HepG2 (cell line): ENCODE measurements around the gene PRKN. TPM values are rescaled to one million over a fixed set of nuclear protein-coding genes. Genes with fewer than 3 reads are reported as not detected.

Experiments
- ATAC-seq: fragments of 200-7000 bp; cut with Tn5 transposase; 3 replicates; pipeline ENCODE4 v1.9.1; 2020; ENCODE audit warnings: mild to moderate bottlenecking, moderate library complexity
- BruUV-seq: library from RNA; stranded (reverse); fragments of 400-500 nt; replicated peaks from 2 replicates; lab custom pipeline; 2021; lab: Mats Ljungman, UMichigan
- CTCF ChIA-PET: fragments of 300-600 bp; formaldehyde crosslinking; extraction: SDS; loops from one replicate; lab custom pipeline; 2021; ENCODE audit warnings: low total read pairs, inconsistent platforms, low intra/inter-chr PET ratio; lab: Yijun Ruan, JAX
- POLR2A ChIA-PET: fragments of 350-600 bp; sonication (Branson Sonifier 250); formaldehyde crosslinking; loops from one replicate; lab custom pipeline; 2020; ENCODE audit warnings: antibody characterized with exemption, inconsistent platforms; lab: Yijun Ruan, JAX
- DNase-seq: peaks from one replicate; pipeline ENCODE4 v3.0.0-alpha.2; 2015; ENCODE audit warnings: low spot score
- FAIRE-seq: peaks from 3 replicates; lab custom pipeline; 2011; peaks lifted over from hg19 to GRCh38; lab: Jason Lieb, UNC
- H2AFZ ChIP-seq: one replicate; pipeline ENCODE4 v1.6.1; 2011; ENCODE audit warnings: low read length, inconsistent platforms
- H3K27ac ChIP-seq: fragments of 300-600 bp; 3 replicates; pipeline ENCODE4 v1.8.0; 2011; ENCODE audit warnings: mixed run types, mild to moderate bottlenecking, mixed read lengths, low read length, inconsistent platforms; ENCODE audit not compliant: insufficient read depth; ENCODE audit errors: extremely low read length
- H3K27me3 ChIP-seq, 2 experiments: fragments of 200-600 bp in 1 of 2; 2 replicates in 1 of 2; 3 replicates in 1 of 2; pipeline versions ENCODE4 v1.6.0 to v1.8.0; 2011; ENCODE audit warnings: low read length in 2 of 2, mild to moderate bottlenecking in 2 of 2, moderate library complexity in 2 of 2, inconsistent platforms in 1 of 2; ENCODE audit not compliant: insufficient read depth in 2 of 2, control insufficient read depth in 1 of 2
- H3K36me3 ChIP-seq, 2 experiments: fragments of 200-600 bp in 1 of 2; replicated peaks in 1 of 2; 2 replicates in 1 of 2; 3 replicates in 1 of 2; pipeline versions ENCODE4 v1.5.1 to v1.8.0; 2011; ENCODE audit warnings: low read length in 2 of 2, inconsistent platforms in 1 of 2; ENCODE audit not compliant: insufficient read depth in 2 of 2, control insufficient read depth in 1 of 2
- H3K4me1 ChIP-seq: 2 replicates; pipeline ENCODE4 v1.5.1; 2012; ENCODE audit warnings: low read length, inconsistent platforms; ENCODE audit not compliant: insufficient read depth
- H3K4me2 ChIP-seq: 2 replicates; pipeline ENCODE4 v1.6.0; 2011; ENCODE audit warnings: low read depth, low read length, inconsistent platforms
- H3K4me3 ChIP-seq, 3 experiments: fragments of 200-600 bp in 1 of 3; sonication (generic), shearing (Covaris generic) in 1 of 3; replicated peaks in 1 of 3; 2 replicates each; pipeline ENCODE4 v1.5.1; 2011 to 2016; ENCODE audit warnings: low read length in 3 of 3, inconsistent platforms in 2 of 3, low read depth in 2 of 3, mild to moderate bottlenecking in 2 of 3, control low read depth in 1 of 3, mixed read lengths in 1 of 3; ENCODE audit not compliant: insufficient read depth in 1 of 3
- H3K79me2 ChIP-seq: one replicate; pipeline ENCODE4 v1.6.1; 2011; ENCODE audit warnings: low read length, inconsistent platforms; ENCODE audit not compliant: insufficient read depth
- H3K9ac ChIP-seq: 2 replicates; pipeline ENCODE4 v1.6.0; 2011; ENCODE audit warnings: mild to moderate bottlenecking, low read depth, low read length, inconsistent platforms; ENCODE audit not compliant: insufficient read depth
- H3K9me3 ChIP-seq: 2 replicates; pipeline ENCODE4 v1.5.1; 2012; ENCODE audit warnings: mild to moderate bottlenecking, low read length
- H4K20me1 ChIP-seq: 2 replicates; pipeline ENCODE4 v1.6.0; 2011; ENCODE audit warnings: inconsistent platforms, mild to moderate bottlenecking, low read length, moderate library complexity; ENCODE audit not compliant: insufficient read depth
- CEBPB ChIP-seq: IDR thresholded peaks from 2 replicates; pipeline ENCODE4 v1.6.1; 2011; ENCODE audit warnings: low read depth, low read length, improper control_type of control experiment, borderline replicate concordance
- MYPOP ChIP-seq: sonication (generic); formaldehyde crosslinking; IDR thresholded peaks from 2 replicates; pipeline ENCODE4 v1.8.1; 2023; ENCODE audit warnings: mild to moderate bottlenecking, moderate library complexity, missing genetic modification reagents
- THAP9 ChIP-seq: sonication (generic); formaldehyde crosslinking; IDR thresholded peaks from 2 replicates; pipeline ENCODE4; 2020; ENCODE audit warnings: missing genetic modification reagents, mild to moderate bottlenecking, borderline replicate concordance
- ZGPAT ChIP-seq: IDR thresholded peaks from 2 replicates; pipeline ENCODE4 v1.6.1; 2016; ENCODE audit warnings: mild to moderate bottlenecking
- WGBS: methylation state at CpG from one replicate; pipeline ENCODE4 v1.1.6; 2017; ENCODE audit warnings: low lambda C conversion rate; 5-methylcytosine and 5-hydroxymethylcytosine counted together
- in situ Hi-C: cut with HindIII; loops from 2 replicates; pipeline ENCODE4 v1.10.0; 2017; ENCODE audit warnings: low pct_unique_long_range_greater_than_20kb; ENCODE audit not compliant: extremely low pct_ligation_motif_present
- intact Hi-C: fragments of 100-400 bp; cut with micrococcal nuclease; formaldehyde crosslinking; loops from one replicate; pipeline ENCODE4 v1.10.0; 2022; ENCODE audit not compliant: unreplicated experiment
- polyA plus RNA-seq, 8 experiments: library from polyadenylated mRNA; depleted of rRNA in 3 of 8; stranded (reverse) in 7 of 8; unstranded in 1 of 8; fragments of >200 nt; fragmentation: Illumina TruSeq in 4 of 8; extraction: Trizol in 4 of 8; gene quantifications; 2 replicates each; pipeline versions ENCODE4 v1.2.1 to v1.2.3, GENCODE V29; 2011 to 2016; ENCODE audit warnings: low read depth in 4 of 8, missing spikeins in 1 of 8, mixed read lengths in 1 of 8; ENCODE audit not compliant: insufficient read depth in 1 of 8
- total RNA-seq, 5 experiments: library from RNA; depleted of rRNA; stranded (reverse); fragments of >200 nt; fragmentation: Illumina TruSeq; extraction: Trizol; gene quantifications; 2 replicates each; pipeline ENCODE4 v1.2.3, GENCODE V29; 2016; ENCODE audit warnings: low read depth in 1 of 5

The PRKN gene
- total and polyA plus RNA-seq, 2 of the 13 experiments (the other 11 are each of a cell fraction or from before 2014, with no cell fraction given): 0.31 to 0.44 TPM

DNA sequence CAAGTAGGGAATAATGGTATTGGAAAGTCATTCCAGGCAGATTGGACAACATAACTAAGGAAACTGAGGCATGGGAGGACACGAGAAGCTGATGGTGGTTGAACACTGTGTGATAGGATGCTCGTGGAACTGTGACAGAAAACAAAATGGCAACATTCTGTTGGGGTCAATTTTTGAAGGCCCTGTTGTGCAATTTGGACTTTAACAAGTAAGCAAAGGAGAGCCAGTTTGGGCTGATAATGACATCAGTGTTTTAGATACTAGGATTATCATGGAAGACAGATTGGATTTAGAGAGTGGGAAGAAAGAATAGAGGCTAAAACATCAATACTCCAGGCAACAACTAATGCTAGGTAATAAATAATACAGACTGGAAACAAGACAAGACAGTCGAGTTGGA lies 53.1 kb downstream of the PRKN start:
- H3K36me3 ChIP-seq: no peaks in the 10 kb centered on the region
- H3K79me2 ChIP-seq: no peaks in the 10 kb centered on the region
- H4K20me1 ChIP-seq: no peaks in the 10 kb centered on the region
- 4% methylated on average over 3 of the region's 3 CpGs for WGBS
- POLR2A ChIA-PET: no interaction called here
- BruUV-seq: no TSS peak
- CTCF ChIA-PET: no interaction called here
- no peak for TF ChIP-seq MYPOP (CRISPR knock-in tag)
- no peak for TF ChIP-seq ZGPAT
- TF ChIP-seq CEBPB: peak; percentile 12; the same call in 1 of the 2 replicates
- TF ChIP-seq THAP9 (CRISPR knock-in tag): no peak
- H3K4me1 ChIP-seq: no peaks in the 10 kb centered on the region
- DNase-seq: no peak
- intact Hi-C loops: no loop called here
- H3K9me3 ChIP-seq: peaks cover 10% of the 10 kb centered on the region; the same call in 1 of the 2 replicates
- no peak for ATAC-seq
- H3K9ac ChIP-seq: no peak overlapping the region
- no peak for FAIRE-seq
- H3K27me3 ChIP-seq: no peaks in the 10 kb centered on the region
- H3K4me3 ChIP-seq: no peak overlapping the region
- no peak overlapping the region for H3K4me2 ChIP-seq
- H2AFZ ChIP-seq: no peak overlapping the region
- in situ Hi-C loops: no loop called here
- H3K27ac ChIP-seq: no peak overlapping the region
